Measurements from ENCODE around the gene GJC1.
"Not testable (repeated sequence)": the region's sequence is repeated elsewhere in the genome, so short reads cannot be mapped to it uniquely, and the experiment has no call there.

GJC1 gene

GRCh38 chr17:44844390-44844830, 14.3 kb upstream of the GJC1 start:
- no peak for DNase-seq (ENCODE audit: low read depth)

GRCh38 chr17:44842748-44843147, 12.7 kb upstream of the GJC1 start:
- no peak for DNase-seq (ENCODE audit: low read depth)

GRCh38 chr17:44840936-44841335, 10.8 kb upstream of the GJC1 start:
- DNase-seq (ENCODE audit: low read depth), result no peak

- no peak for DNase-seq (ENCODE audit: low read depth)
Measured at GRCh38 chr17:44840274-44840673, 10.2 kb upstream of the GJC1 start.

GRCh38 chr17:44837196-44837595, 7.1 kb upstream of the GJC1 start:
- DNase-seq (ENCODE audit: low read depth), result no peak

- no peak for DNase-seq (ENCODE audit: low read depth)
Measured at GRCh38 chr17:44832805-44833204, 2.7 kb upstream of the GJC1 start.

- no peak for DNase-seq (ENCODE audit: low read depth)
Measured at GRCh38 chr17:44831371-44831770, 1.3 kb upstream of the GJC1 start.

GRCh38 chr17:44830359-44831288, 537 bp upstream of the GJC1 start:
- DNase-seq (ENCODE audit: low read depth), result no peak

GRCh38 chr17:44828919-44829522, 1.1 kb downstream of the GJC1 start:
- DNase-seq (ENCODE audit: low read depth), result no peak

- DNase-seq (ENCODE audit: low read depth), result no peak
Measured at GRCh38 chr17:44827863-44828262, 2.2 kb downstream of the GJC1 start.

GRCh38 chr17:44826123-44826790, 3.8 kb downstream of the GJC1 start:
- no peak for DNase-seq (ENCODE audit: low read depth)

GRCh38 chr17:44825236-44825635, 4.9 kb downstream of the GJC1 start:
- not testable (repeated sequence) for DNase-seq (ENCODE audit: low read depth)

- no peak for DNase-seq (ENCODE audit: low read depth)
Measured at GRCh38 chr17:44820631-44821212, 9.4 kb downstream of the GJC1 start.

- DNase-seq (ENCODE audit: low read depth), result not testable (repeated sequence)
Measured at GRCh38 chr17:44818508-44818907, 11.6 kb downstream of the GJC1 start.

- no peak for DNase-seq (ENCODE audit: low read depth)
Measured at GRCh38 chr17:44812263-44812662, 17.8 kb downstream of the GJC1 start.

GRCh38 chr17:44808656-44809388, 21.3 kb downstream of the GJC1 start:
- not testable (repeated sequence) for DNase-seq (ENCODE audit: low read depth)

GRCh38 chr17:44808156-44808555, 21.9 kb downstream of the GJC1 start:
- DNase-seq (ENCODE audit: low read depth), result no peak

GRCh38 chr17:44807817-44808155, 22.3 kb downstream of the GJC1 start:
- no peak for DNase-seq (ENCODE audit: low read depth)

GRCh38 chr17:44807093-44807816, 22.8 kb downstream of the GJC1 start:
- DNase-seq (ENCODE audit: low read depth), result no peak

- no peak for DNase-seq (ENCODE audit: low read depth)
Measured at GRCh38 chr17:44804302-44805089, 25.6 kb downstream of the GJC1 start.
